SU-DHL-6 (cell line): ENCODE data around the gene COG5.

Experiments
- H2AFZ ChIP-seq: fragments of 200-600 bp; sonication (generic); 2 replicates; pipeline ENCODE4 v1.6.1; 2014; ENCODE audit warnings: low read depth, mild to moderate bottlenecking, moderate library complexity, mixed read lengths, antibody characterized with exemption, low read length; ENCODE audit not compliant: severe bottlenecking
- H3F3A ChIP-seq: fragments of 200-600 bp; shearing (Covaris generic); 2 replicates; pipeline ENCODE4 v1.6.0; 2016; ENCODE audit warnings: antibody characterized with exemption, mild to moderate bottlenecking; ENCODE audit not compliant: insufficient read depth
- H3K27ac ChIP-seq: fragments of 200-600 bp; sonication (generic); 2 replicates; pipeline ENCODE4 v1.5.1; 2016; ENCODE audit warnings: low read depth, mild to moderate bottlenecking, low read length, moderate library complexity, mixed read lengths
- H3K27me3 ChIP-seq: fragments of 200-600 bp; sonication (generic), shearing (Covaris generic); 2 replicates; pipeline ENCODE4 v1.6.0; 2014; ENCODE audit warnings: mild to moderate bottlenecking, low read length
- H3K36me3 ChIP-seq: fragments of 200-600 bp; sonication (generic); 2 replicates; pipeline ENCODE4 v1.6.1; 2014; ENCODE audit warnings: mild to moderate bottlenecking, low read length, mixed read lengths
- H3K4me2 ChIP-seq: fragments of 300-600, 200-600 bp; shearing (Covaris generic), sonication (generic); 2 replicates; pipeline ENCODE4 v1.6.0; 2014; ENCODE audit warnings: low read length, low read depth, mild to moderate bottlenecking; ENCODE audit not compliant: poor library complexity, severe bottlenecking
- H3K4me3 ChIP-seq: fragments of 200-600 bp; sonication (generic); 2 replicates; pipeline ENCODE4 v1.5.1; 2014; ENCODE audit warnings: antibody characterized with exemption, low read length, mild to moderate bottlenecking, mixed read lengths; ENCODE audit not compliant: insufficient read depth, poor library complexity, severe bottlenecking
- H3K79me2 ChIP-seq: fragments of 200-600 bp; sonication (generic); 2 replicates; pipeline ENCODE4 v1.6.1; 2014; ENCODE audit warnings: mild to moderate bottlenecking, low read length, moderate library complexity; ENCODE audit not compliant: insufficient read depth
- H3K9ac ChIP-seq: fragments of 200-600 bp; sonication (generic); 2 replicates; pipeline ENCODE4 v1.7.0; 2014; ENCODE audit warnings: mild to moderate bottlenecking, low read length
- H3K9me2 ChIP-seq: fragments of 200-600 bp; sonication (generic); replicated peaks from 2 replicates; pipeline ENCODE4 v1.6.1; 2014; ENCODE audit warnings: low read length; ENCODE audit not compliant: insufficient read depth
- H3K9me3 ChIP-seq: fragments of 200-600 bp; sonication (generic); 2 replicates; pipeline ENCODE4 v1.6.1; 2014; ENCODE audit warnings: low read length, mixed read lengths; ENCODE audit not compliant: insufficient read depth
- H4K20me1 ChIP-seq: fragments of 200-600 bp; sonication (generic); 2 replicates; pipeline ENCODE4 v1.6.1; 2014; ENCODE audit warnings: low read depth, mild to moderate bottlenecking, antibody characterized with exemption, low read length, moderate library complexity, mixed read lengths
- CTCF ChIP-seq: fragments of 200-600 bp; sonication (generic); IDR thresholded peaks from one replicate; pipeline ENCODE4 v1.5.1; 2017; ENCODE audit warnings: antibody characterized with exemption, mild to moderate bottlenecking, low read length, moderate library complexity; ENCODE audit not compliant: insufficient read depth, poor library complexity, severe bottlenecking
- EZH2phosphoT487 ChIP-seq: fragments of 200-600 bp; sonication (generic), shearing (Covaris generic); conservative IDR thresholded peaks from 2 replicates; pipeline ENCODE4 v1.6.1; 2018; ENCODE audit warnings: mild to moderate bottlenecking, antibody characterized with exemption, low read length, moderate library complexity, mixed read lengths

Gene COG5

GRCh38 chr7:107168233-107169119 is 395.2 kb downstream of the COG5 start, which contains the start of gene HBP1:
Gene HBP1, plus strand, starts transcription at chr7:107169003. Its CDS starts 10,891 bp downstream, at chr7:107179894.
- H3K4me3 ChIP-seq = peak within 1 kb of the TSS; percentile 74
- TF ChIP-seq EZH2phosphoT487 = no peak
- peaks cover 19% of the 10 kb centered on the region for H3F3A ChIP-seq
- no peaks in the 10 kb centered on the region for H3K27me3 ChIP-seq
- peak within 1 kb of the TSS; percentile 99 for H2AFZ ChIP-seq
- H4K20me1 ChIP-seq = no peaks in the 10 kb centered on the region
- peaks cover 17% of the 10 kb centered on the region for H3K79me2 ChIP-seq
- no peaks in the 10 kb centered on the region for H3K9me2 ChIP-seq
- H3K27ac ChIP-seq = peak within 1 kb of the TSS; percentile 81
- H3K9ac ChIP-seq = peak within 1 kb of the TSS; percentile 57
- no peaks in the 10 kb centered on the region for H3K9me3 ChIP-seq
- no peaks in the 10 kb centered on the region for H3K36me3 ChIP-seq
- H3K4me2 ChIP-seq = peak within 1 kb of the TSS; percentile 73

GRCh38 chr7:107167483-107168232 is 396.1 kb downstream of the COG5 start:
- Histone ChIP-seq H3K9ac (peak overlapping the region; percentile 51), H3K79me2 (peaks cover 15% of the 10 kb centered on the region), H2AFZ (peak overlapping the region; percentile 99), H3K27me3 (no peaks in the 10 kb centered on the region), H3K4me3 (peak overlapping the region; percentile 61), H3K36me3 (no peaks in the 10 kb centered on the region), H3K9me2 (no peaks in the 10 kb centered on the region), H3K27ac (peak overlapping the region; percentile 81), H4K20me1 (no peaks in the 10 kb centered on the region), H3K9me3 (no peaks in the 10 kb centered on the region), H3F3A (peaks cover 19% of the 10 kb centered on the region), H3K4me2 (peak overlapping the region; percentile 66)
- TF ChIP-seq EZH2phosphoT487 (no peak), CTCF (no peak)

GRCh38 chr7:107166736-107167426 is 396.8 kb downstream of the COG5 start:
- TF ChIP-seq CTCF (no peak), EZH2phosphoT487 (no peak)
- peak overlapping the region; percentile 51 for H3K9ac ChIP-seq
- no peaks in the 10 kb centered on the region for H3K36me3 ChIP-seq
- peak overlapping the region; percentile 99 for H2AFZ ChIP-seq
- H3F3A ChIP-seq = peaks cover 19% of the 10 kb centered on the region
- peak overlapping the region; percentile 61 for H3K4me3 ChIP-seq
- peak overlapping the region; percentile 66 for H3K4me2 ChIP-seq
- H3K9me3 ChIP-seq = no peaks in the 10 kb centered on the region
- no peaks in the 10 kb centered on the region for H3K27me3 ChIP-seq
- H3K27ac ChIP-seq = peak overlapping the region; percentile 81
- peaks cover 8% of the 10 kb centered on the region for H3K79me2 ChIP-seq
- no peaks in the 10 kb centered on the region for H3K9me2 ChIP-seq
- H4K20me1 ChIP-seq = no peaks in the 10 kb centered on the region
